IMR-90 (cell line): ENCODE results near the gene PRKN. TPM values are rescaled to one million over a fixed set of nuclear protein-coding genes. Genes with fewer than 3 reads are reported as not detected.
A peak's percentile ranks its signal among the peaks of the same experiment; 100 is the strongest.

Experiments used
- ATAC-seq: fragments of 200-7000 bp; cut with Tn5 transposase; 2 replicates; pipeline ENCODE4 v1.9.1; 2020; ENCODE audit warnings: low read depth, mild to moderate bottlenecking, moderate library complexity
- BruUV-seq: library from RNA; stranded (reverse); fragments of 400-500 nt; replicated peaks from 2 replicates; lab custom pipeline; 2021; lab: Mats Ljungman, UMichigan
- CTCF ChIA-PET: fragments of 300-600 bp; formaldehyde crosslinking; extraction: SDS; loops from one replicate; lab custom pipeline; 2021; ENCODE audit warnings: antibody characterized with exemption; lab: Yijun Ruan, JAX
- POLR2A ChIA-PET: fragments of 300-600 bp; sonication (Branson Sonifier 250); formaldehyde crosslinking; loops from one replicate; lab custom pipeline; 2022; ENCODE audit warnings: antibody characterized with exemption; ENCODE audit not compliant: unreplicated experiment; lab: Charles Lee
- DNase-seq: peaks from one replicate; pipeline ENCODE4 v3.0.0; 2013
- H2AFZ ChIP-seq: replicated peaks from 2 replicates; pipeline ENCODE3; 2013; ENCODE audit warnings: low read length, mild to moderate bottlenecking; ENCODE audit not compliant: poor library complexity
- H2AK5ac ChIP-seq: 2 replicates; pipeline ENCODE4 v1.6.1; 2013; ENCODE audit warnings: low read depth, low read length, inconsistent platforms
- H2AK9ac ChIP-seq: replicated peaks from 2 replicates; pipeline ENCODE3; 2013; ENCODE audit warnings: mild to moderate bottlenecking, low read depth, low read length, moderate library complexity; ENCODE audit not compliant: poor library complexity
- H2BK120ac ChIP-seq: 2 replicates; pipeline ENCODE4 v1.6.1; 2013; ENCODE audit warnings: low read depth, low read length, inconsistent platforms
- H2BK15ac ChIP-seq: 3 replicates; pipeline ENCODE4 v1.6.1; 2013; ENCODE audit warnings: low read depth, low read length, inconsistent platforms
- H2BK20ac ChIP-seq: 2 replicates; pipeline ENCODE4 v1.6.1; 2013; ENCODE audit warnings: low read depth, mild to moderate bottlenecking, inconsistent platforms, low read length, moderate library complexity
- H2BK5ac ChIP-seq: 2 replicates; pipeline ENCODE4 v1.6.1; 2013; ENCODE audit warnings: mild to moderate bottlenecking, low read depth, low read length, inconsistent platforms; ENCODE audit not compliant: poor library complexity, severe bottlenecking
- H3K14ac ChIP-seq: replicated peaks from 2 replicates; pipeline ENCODE4 v1.6.1; 2013; ENCODE audit warnings: low read depth, low read length, inconsistent platforms
- H3K18ac ChIP-seq: 2 replicates; pipeline ENCODE4 v1.6.1; 2013; ENCODE audit warnings: low read depth, low read length, control low read depth
- H3K23ac ChIP-seq: 2 replicates; pipeline ENCODE4 v1.6.1; 2013; ENCODE audit warnings: low read depth, low read length, inconsistent platforms
- H3K27ac ChIP-seq: 2 replicates; pipeline ENCODE4 v1.5.1; 2013; ENCODE audit warnings: mild to moderate bottlenecking, control low read depth, low read length; ENCODE audit not compliant: insufficient read depth
- H3K27me3 ChIP-seq: 2 replicates; pipeline ENCODE4 v1.6.1; 2013; ENCODE audit warnings: low read length; ENCODE audit not compliant: control insufficient read depth, insufficient read depth
- H3K36me3 ChIP-seq: 2 replicates; pipeline ENCODE4 v1.6.1; 2013; ENCODE audit warnings: low read length, mixed read lengths; ENCODE audit not compliant: control insufficient read depth, insufficient read depth
- H3K4ac ChIP-seq: 2 replicates; pipeline ENCODE4 v1.6.1; 2013; ENCODE audit warnings: low read depth, low read length, inconsistent platforms
- H3K4me1 ChIP-seq: 2 replicates; pipeline ENCODE4 v1.6.1; 2013; ENCODE audit warnings: low read length, mixed read lengths; ENCODE audit not compliant: control insufficient read depth, insufficient read depth
- H3K4me2 ChIP-seq: 2 replicates; pipeline ENCODE4 v1.6.1; 2013; ENCODE audit warnings: low read depth, mild to moderate bottlenecking, control low read depth, low read length, moderate library complexity
- H3K4me3 ChIP-seq: 2 replicates; pipeline ENCODE4 v1.5.1; 2013; ENCODE audit warnings: low read depth, mild to moderate bottlenecking, control low read depth, low read length, moderate library complexity; ENCODE audit not compliant: insufficient read depth
- H3K56ac ChIP-seq: 2 replicates; pipeline ENCODE4 v1.6.1; 2013; ENCODE audit warnings: low read length, inconsistent platforms; ENCODE audit not compliant: insufficient read depth; ENCODE audit errors: extremely low read depth
- H3K79me1 ChIP-seq, 2 experiments: 2 replicates each; pipeline ENCODE4 v1.6.1; 2013; ENCODE audit warnings: low read length in 2 of 2, inconsistent platforms in 1 of 2, low read depth in 1 of 2
- H3K9ac ChIP-seq: 2 replicates; pipeline ENCODE4 v1.6.1; 2013; ENCODE audit warnings: low read depth, low read length, control low read depth
- H3K9me1 ChIP-seq: 2 replicates; pipeline ENCODE4 v1.6.1; 2013; ENCODE audit warnings: low read length, inconsistent platforms; ENCODE audit not compliant: insufficient read depth
- H3K9me3 ChIP-seq: 2 replicates; pipeline ENCODE4 v1.6.1; 2013; ENCODE audit warnings: low read length; ENCODE audit not compliant: control insufficient read depth, insufficient read depth
- H4K20me1 ChIP-seq: 2 replicates; pipeline ENCODE4 v1.6.1; 2013; ENCODE audit warnings: low read length, inconsistent platforms; ENCODE audit not compliant: insufficient read depth
- H4K5ac ChIP-seq: 2 replicates; pipeline ENCODE4 v1.6.1; 2013; ENCODE audit warnings: mild to moderate bottlenecking, low read depth, low read length, control low read depth
- H4K8ac ChIP-seq, 2 experiments: 2 replicates each; pipeline ENCODE4 v1.6.1; 2013; ENCODE audit warnings: low read depth in 2 of 2, low read length in 2 of 2, control low read depth in 1 of 2, inconsistent platforms in 1 of 2
- H4K91ac ChIP-seq: 2 replicates; pipeline ENCODE4 v1.6.1; 2013; ENCODE audit warnings: low read depth, low read length, inconsistent platforms; ENCODE audit not compliant: insufficient read depth
- FOS ChIP-seq: fragments of 150-350 bp; IDR thresholded peaks from 2 replicates; pipeline ENCODE4 v1.6.1; 2016; ENCODE audit warnings: low read depth, low read length
- MAFK ChIP-seq: IDR thresholded peaks from 2 replicates; pipeline ENCODE4 v1.6.1; 2012; ENCODE audit warnings: low read depth, low read length, improper control_type of control experiment
- MXI1 ChIP-seq: IDR thresholded peaks from 2 replicates; pipeline ENCODE4 v1.6.1; 2012; ENCODE audit warnings: low read depth, mild to moderate bottlenecking, low read length, moderate library complexity, borderline replicate concordance
- WGBS, 2 experiments: methylation state at CpG; one replicate each; pipeline versions ENCODE4 v1.1.5 to v1.1.7; 2013; ENCODE audit warnings: missing lambda C conversion rate in 2 of 2; ENCODE audit not compliant: insufficient read length in 1 of 2; ENCODE audit errors: extremely low coverage in 2 of 2; 5-methylcytosine and 5-hydroxymethylcytosine counted together
- dilution Hi-C: fragments of 300-500 bp; cut with HindIII; formaldehyde crosslinking; loops from one replicate; pipeline ENCODE4 v1.14.3; 2018; ENCODE audit warnings: low sequenced_read_pairs; ENCODE audit not compliant: unreplicated experiment
- in situ Hi-C: fragments of 300-500 bp; cut with MboI; formaldehyde crosslinking; loops from 3 replicates; pipeline ENCODE4 v1.14.3; 2019; ENCODE audit warnings: low sequenced_read_pairs, inconsistent platforms, mixed read lengths
- intact Hi-C: fragments of 100-400 bp; cut with micrococcal nuclease; formaldehyde crosslinking; loops from 2 replicates; pipeline ENCODE4 v1.10.0; 2022
- polyA plus RNA-seq, 3 experiments: library from polyadenylated mRNA; depleted of rRNA; stranded (reverse); fragments of >200 nt; gene quantifications; 2 replicates each; pipeline ENCODE4 v1.2.3, GENCODE V29; 2012; ENCODE audit warnings: low replicate concordance in 1 of 3
- total RNA-seq: library from RNA; depleted of rRNA; stranded (reverse); fragments of >200 nt; gene quantifications from 2 replicates; pipeline ENCODE4 v1.2.3, GENCODE V29; 2012
- TF ChIP-seq, protein P1 (sequence below): fragments of 150-350 bp; IDR thresholded peaks from 2 replicates; pipeline ENCODE4 v1.6.1; 2017; ENCODE audit warnings: mild to moderate bottlenecking, antibody characterized with exemption, low read length, low read depth

Gene PRKN
- total and polyA plus RNA-seq, 2 of the 4 experiments (the other 2 are of a cell fraction), result 0.15 to 0.18 TPM

DNA sequence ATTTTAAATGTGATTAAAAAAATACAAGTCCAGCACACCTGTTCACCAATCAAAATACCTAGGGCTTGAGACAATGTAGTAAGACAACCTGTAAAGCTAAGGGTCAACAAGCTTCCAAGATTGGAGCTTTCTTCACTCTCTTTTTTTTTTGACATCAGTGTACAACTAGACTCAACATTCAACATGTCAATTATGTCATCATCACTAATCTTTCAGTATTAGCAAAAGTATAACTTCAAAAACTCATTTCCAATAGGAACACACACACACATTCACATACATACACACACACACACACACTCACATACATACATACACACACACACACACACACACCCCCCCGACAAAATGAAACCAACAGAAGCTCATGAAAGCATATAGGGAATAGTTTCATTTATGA, 26.0 kb downstream of the PRKN start:
- no CpG with 5 or more reads among the region's 1 CpG for WGBS, 2 experiments
- Histone ChIP-seq H3K9me3 (peaks cover 9% of the 10 kb centered on the region), H2BK20ac (no peak overlapping the region), H3K36me3 (no peaks in the 10 kb centered on the region), H3K27me3 (no peaks in the 10 kb centered on the region), H3K14ac (no peak overlapping the region), H3K9ac (no peak overlapping the region), H3K18ac (no peak overlapping the region), H3K4me3 (no peak overlapping the region), H2AK9ac (no peak overlapping the region), H3K4me2 (no peak overlapping the region), H2AFZ (no peak overlapping the region), H4K8ac (no peak overlapping the region), H3K4ac (no peak overlapping the region), H3K79me1 (no peaks in the 10 kb centered on the region), H3K9me1 (no peaks in the 10 kb centered on the region), H4K5ac (no peak overlapping the region), H2BK120ac (no peak overlapping the region), H2BK15ac (no peak overlapping the region), H4K20me1 (no peaks in the 10 kb centered on the region), H4K91ac (no peak overlapping the region), H3K23ac (no peak overlapping the region), H3K56ac (no peak overlapping the region), H3K27ac (no peak overlapping the region), H2AK5ac (no peak overlapping the region), H2BK5ac (peak overlapping the region; percentile 45), H3K4me1 (no peaks in the 10 kb centered on the region)
- BruUV-seq, result no TSS peak
- intact Hi-C loops (no loop called here), dilution Hi-C loops (no loop called here), in situ Hi-C loops (no loop called here)
- CTCF ChIA-PET, result interaction anchor here (0.5 kb wide), 1 partner anchor 25 kb away, joined by 3 read pairs; no protein-coding TSS in a partner anchor
- TF ChIP-seq FOS (no peak), MXI1 (no peak), MAFK (no peak)
- TF ChIP-seq, protein P1, sequence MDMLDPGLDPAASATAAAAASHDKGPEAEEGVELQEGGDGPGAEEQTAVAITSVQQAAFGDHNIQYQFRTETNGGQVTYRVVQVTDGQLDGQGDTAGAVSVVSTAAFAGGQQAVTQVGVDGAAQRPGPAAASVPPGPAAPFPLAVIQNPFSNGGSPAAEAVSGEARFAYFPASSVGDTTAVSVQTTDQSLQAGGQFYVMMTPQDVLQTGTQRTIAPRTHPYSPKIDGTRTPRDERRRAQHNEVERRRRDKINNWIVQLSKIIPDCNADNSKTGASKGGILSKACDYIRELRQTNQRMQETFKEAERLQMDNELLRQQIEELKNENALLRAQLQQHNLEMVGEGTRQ, result no peak
- ATAC-seq (no peak), DNase-seq (no peak)
- POLR2A ChIA-PET, result no interaction called here
